Ovary (tissue), 3 donors: ENCODE data around the gene HSPA1B.
A peak's percentile ranks its signal among the peaks of the same experiment; 100 is the strongest.

Experiments used
- EP300 ChIP-seq: sonication (generic); formaldehyde crosslinking; IDR thresholded peaks from one replicate; pipeline ENCODE4 v1.6.1; 2017; ENCODE audit warnings: antibody characterized with exemption
- POLR2A ChIP-seq: fragments of 450-650 bp; IDR thresholded peaks from one replicate; pipeline ENCODE4 v1.6.1; 2017; ENCODE audit warnings: antibody characterized with exemption, mild to moderate bottlenecking, moderate library complexity
- TF ChIP-seq, protein P1 (sequence below), 3 donors: fragments of 450-650 bp in 2 of 3; fragments of 200-600 bp in 1 of 3; IDR thresholded peaks; one replicate each; pipeline versions ENCODE4 v1.5.1 to v1.8.0; 2016 to 2022; ENCODE audit warnings: antibody characterized with exemption in 3 of 3, mild to moderate bottlenecking in 1 of 3
- donor health status: DM: no; HTN: no; CAD: no.

DNA sequence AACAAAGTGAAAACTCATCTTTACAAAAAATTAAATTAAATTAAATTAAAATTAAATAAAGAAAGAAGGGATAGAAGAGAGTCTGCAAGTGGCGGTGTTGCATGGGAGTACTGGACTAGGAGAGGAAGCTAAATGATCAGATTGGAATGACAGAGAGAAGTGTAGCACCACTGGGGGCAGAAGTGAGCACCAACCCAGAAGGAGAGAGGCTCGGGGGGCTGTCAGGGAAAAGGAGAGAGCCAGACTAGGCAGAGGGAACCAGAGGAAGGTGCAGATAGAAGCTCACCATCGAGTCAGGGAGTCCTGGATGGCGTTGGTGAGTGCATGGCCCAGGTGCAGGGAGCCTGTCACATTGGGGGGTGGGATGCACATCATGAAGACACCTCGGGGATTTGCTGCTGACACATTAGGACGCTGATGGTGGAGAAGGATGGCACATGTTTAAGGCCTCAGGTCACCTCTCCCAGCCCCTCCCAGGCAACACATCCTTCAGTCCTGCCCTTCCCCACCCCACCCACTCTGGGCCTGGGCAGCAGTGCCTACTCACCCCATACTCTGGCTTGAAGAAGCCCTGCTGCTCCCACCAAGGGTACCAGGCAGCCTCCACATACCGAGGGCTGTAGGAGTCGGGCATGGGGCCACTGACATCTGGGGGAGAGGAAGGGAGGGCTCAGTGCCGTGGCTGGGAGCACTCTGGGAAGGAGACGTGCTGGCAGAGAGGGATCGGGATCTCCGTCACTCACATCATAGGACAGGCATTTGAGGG lies 36.0 kb upstream of the HSPA1B start:
- TF ChIP-seq, protein P1, sequence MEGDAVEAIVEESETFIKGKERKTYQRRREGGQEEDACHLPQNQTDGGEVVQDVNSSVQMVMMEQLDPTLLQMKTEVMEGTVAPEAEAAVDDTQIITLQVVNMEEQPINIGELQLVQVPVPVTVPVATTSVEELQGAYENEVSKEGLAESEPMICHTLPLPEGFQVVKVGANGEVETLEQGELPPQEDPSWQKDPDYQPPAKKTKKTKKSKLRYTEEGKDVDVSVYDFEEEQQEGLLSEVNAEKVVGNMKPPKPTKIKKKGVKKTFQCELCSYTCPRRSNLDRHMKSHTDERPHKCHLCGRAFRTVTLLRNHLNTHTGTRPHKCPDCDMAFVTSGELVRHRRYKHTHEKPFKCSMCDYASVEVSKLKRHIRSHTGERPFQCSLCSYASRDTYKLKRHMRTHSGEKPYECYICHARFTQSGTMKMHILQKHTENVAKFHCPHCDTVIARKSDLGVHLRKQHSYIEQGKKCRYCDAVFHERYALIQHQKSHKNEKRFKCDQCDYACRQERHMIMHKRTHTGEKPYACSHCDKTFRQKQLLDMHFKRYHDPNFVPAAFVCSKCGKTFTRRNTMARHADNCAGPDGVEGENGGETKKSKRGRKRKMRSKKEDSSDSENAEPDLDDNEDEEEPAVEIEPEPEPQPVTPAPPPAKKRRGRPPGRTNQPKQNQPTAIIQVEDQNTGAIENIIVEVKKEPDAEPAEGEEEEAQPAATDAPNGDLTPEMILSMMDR (IDR thresholded peaks at IDR 0.05): peak in 2 of 3 donors; percentile 16 to 33
- no peak for TF ChIP-seq EP300
- no peak for TF ChIP-seq POLR2A
